Measurements from ENCODE around the gene PLN. TPM values are rescaled to one million over a fixed set of nuclear protein-coding genes. Genes with fewer than 3 reads are reported as not detected.

PLN gene
- total and polyA plus RNA-seq, 2 experiments from 2014 or later, result 0.40 to 0.80 TPM

DNA sequence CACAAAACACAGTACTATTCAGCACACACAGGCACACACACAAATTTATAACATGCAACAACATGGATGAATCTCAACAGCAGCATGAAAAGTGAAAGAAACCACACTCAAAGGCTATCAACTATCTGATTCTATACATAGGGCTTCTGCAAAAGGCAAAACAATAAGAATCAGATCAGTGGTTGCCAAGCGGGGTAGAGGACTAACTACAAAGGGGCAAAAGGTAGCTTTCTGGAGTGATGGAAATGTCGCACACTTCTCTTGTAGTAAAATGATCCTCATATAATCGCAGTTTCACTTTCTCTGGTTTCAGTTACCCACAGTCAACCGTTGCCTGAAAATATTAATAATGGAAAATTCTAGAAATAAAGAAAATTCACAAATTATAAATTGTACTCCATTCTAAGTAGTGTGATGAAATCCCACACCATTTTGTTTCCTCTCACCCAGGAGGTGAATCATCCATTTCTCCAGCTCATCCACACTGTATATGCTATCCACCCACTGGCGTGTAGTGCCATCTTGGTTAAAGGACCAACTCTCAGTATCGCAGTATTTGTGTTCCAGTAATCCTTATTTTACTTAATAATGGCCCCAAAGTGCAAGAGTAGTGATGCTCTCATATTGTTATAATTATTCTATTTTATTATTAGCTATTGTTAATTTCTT, 12.8 kb upstream of the PLN start:
- TF ChIP-seq EZH2phosphoT487 (IDR thresholded peaks at IDR 0.05; ENCODE audit: low read depth, severe bottlenecking, unreplicated experiment) (no peak), EZH2 (IDR thresholded peaks at IDR 0.05; ENCODE audit: borderline replicate concordance) (no peak)
- TF ChIP-seq, protein P1, sequence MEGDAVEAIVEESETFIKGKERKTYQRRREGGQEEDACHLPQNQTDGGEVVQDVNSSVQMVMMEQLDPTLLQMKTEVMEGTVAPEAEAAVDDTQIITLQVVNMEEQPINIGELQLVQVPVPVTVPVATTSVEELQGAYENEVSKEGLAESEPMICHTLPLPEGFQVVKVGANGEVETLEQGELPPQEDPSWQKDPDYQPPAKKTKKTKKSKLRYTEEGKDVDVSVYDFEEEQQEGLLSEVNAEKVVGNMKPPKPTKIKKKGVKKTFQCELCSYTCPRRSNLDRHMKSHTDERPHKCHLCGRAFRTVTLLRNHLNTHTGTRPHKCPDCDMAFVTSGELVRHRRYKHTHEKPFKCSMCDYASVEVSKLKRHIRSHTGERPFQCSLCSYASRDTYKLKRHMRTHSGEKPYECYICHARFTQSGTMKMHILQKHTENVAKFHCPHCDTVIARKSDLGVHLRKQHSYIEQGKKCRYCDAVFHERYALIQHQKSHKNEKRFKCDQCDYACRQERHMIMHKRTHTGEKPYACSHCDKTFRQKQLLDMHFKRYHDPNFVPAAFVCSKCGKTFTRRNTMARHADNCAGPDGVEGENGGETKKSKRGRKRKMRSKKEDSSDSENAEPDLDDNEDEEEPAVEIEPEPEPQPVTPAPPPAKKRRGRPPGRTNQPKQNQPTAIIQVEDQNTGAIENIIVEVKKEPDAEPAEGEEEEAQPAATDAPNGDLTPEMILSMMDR (IDR thresholded peaks at IDR 0.05; ENCODE audit: poor library complexity), result no peak
- Histone ChIP-seq H3K4me2 (no peak overlapping the region), H3K9me3 (ENCODE audit: low read depth) (peaks cover 7% of the 10 kb centered on the region), H3K36me3 (replicated peaks; ENCODE audit: insufficient read depth, low read depth) (no peaks in the 10 kb centered on the region), H4K20me1 (ENCODE audit: insufficient read depth, poor library complexity, severe bottlenecking) (peaks cover 7% of the 10 kb centered on the region), H3K9me2 (replicated peaks; ENCODE audit: insufficient read depth) (no peaks in the 10 kb centered on the region), H3K4me3 (no peak overlapping the region), H2AFZ (no peak overlapping the region), H3K79me2 (peaks cover 80% of the 10 kb centered on the region), H3K4me1 (ENCODE audit: insufficient read depth) (no peaks in the 10 kb centered on the region), H3K27me3 (no peaks in the 10 kb centered on the region), H3K27ac (no peak overlapping the region)
- DNase-seq (ENCODE audit: low spot score), result no peak
- WGBS (ENCODE audit: low lambda C conversion rate, missing lambda C conversion rate), result 97% methylated on average over 6 of the region's 6 CpGs

DNA sequence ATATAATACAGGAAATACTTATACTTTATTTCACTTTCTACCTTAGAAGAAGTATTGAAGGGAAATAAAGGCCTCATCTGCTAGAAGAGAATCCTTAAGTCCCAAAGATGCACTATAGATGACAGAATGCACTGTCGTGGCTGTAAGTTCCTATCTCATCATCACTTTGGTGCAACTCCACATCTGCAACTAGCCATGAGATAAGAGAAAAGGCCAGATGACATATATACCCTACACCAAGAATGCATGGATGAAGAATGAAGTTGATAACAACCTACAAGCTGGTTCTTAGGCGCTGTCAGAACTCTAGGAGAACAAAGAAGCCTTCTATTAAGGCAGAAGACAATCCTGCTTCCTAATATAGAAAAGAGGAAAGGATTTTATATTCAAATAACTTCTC, 11.6 kb upstream of the PLN start:
- Histone ChIP-seq H3K9me3 (ENCODE audit: low read depth) (no peaks in the 10 kb centered on the region), H3K79me2 (peaks cover 78% of the 10 kb centered on the region), H3K4me2 (no peak overlapping the region), H3K4me3 (no peak overlapping the region), H3K27ac (no peak overlapping the region), H4K20me1 (ENCODE audit: insufficient read depth, poor library complexity, severe bottlenecking) (peaks cover 7% of the 10 kb centered on the region), H3K4me1 (ENCODE audit: insufficient read depth) (no peaks in the 10 kb centered on the region), H3K36me3 (replicated peaks; ENCODE audit: insufficient read depth, low read depth) (no peaks in the 10 kb centered on the region), H2AFZ (no peak overlapping the region), H3K9me2 (replicated peaks; ENCODE audit: insufficient read depth) (no peaks in the 10 kb centered on the region), H3K27me3 (no peaks in the 10 kb centered on the region)
- 70% methylated on average over 2 of the region's 2 CpGs for WGBS (ENCODE audit: low lambda C conversion rate, missing lambda C conversion rate)
- DNase-seq (ENCODE audit: low spot score), result no peak
- TF ChIP-seq, protein P1 (IDR thresholded peaks at IDR 0.05; ENCODE audit: poor library complexity), result no peak
- TF ChIP-seq EZH2 (IDR thresholded peaks at IDR 0.05; ENCODE audit: borderline replicate concordance) (no peak), EZH2phosphoT487 (IDR thresholded peaks at IDR 0.05; ENCODE audit: low read depth, severe bottlenecking, unreplicated experiment) (no peak)

DNA sequence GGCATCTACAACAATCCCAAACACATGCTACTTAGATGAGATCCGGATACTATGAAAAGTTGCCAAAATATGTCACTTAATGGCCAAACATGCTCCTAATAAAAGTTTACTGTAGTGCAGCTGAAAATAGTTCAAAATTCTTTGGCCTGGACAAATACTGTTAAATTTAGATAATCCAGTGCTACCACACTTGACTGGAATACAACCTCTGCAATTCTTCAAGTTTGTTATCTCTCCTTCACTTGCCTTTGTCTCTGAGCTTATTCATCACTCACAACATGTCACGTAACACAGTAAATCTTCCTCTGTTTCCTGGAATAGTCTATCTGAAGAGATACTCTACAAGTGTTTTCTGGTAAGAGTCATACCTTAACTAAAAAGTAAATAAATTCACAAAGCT, 10.5 kb upstream of the PLN start:
- H3K4me1 ChIP-seq (ENCODE audit: insufficient read depth), result no peaks in the 10 kb centered on the region
- H3K27me3 ChIP-seq, result no peaks in the 10 kb centered on the region
- no peak overlapping the region for H3K4me2 ChIP-seq
- H3K27ac ChIP-seq, result no peak overlapping the region
- WGBS (ENCODE audit: low lambda C conversion rate, missing lambda C conversion rate), result 65% methylated on average over 2 of the region's 2 CpGs
- TF ChIP-seq, protein P1 (IDR thresholded peaks at IDR 0.05; ENCODE audit: poor library complexity), result no peak
- no peak for TF ChIP-seq EZH2phosphoT487 (IDR thresholded peaks at IDR 0.05; ENCODE audit: low read depth, severe bottlenecking, unreplicated experiment)
- TF ChIP-seq EZH2 (IDR thresholded peaks at IDR 0.05; ENCODE audit: borderline replicate concordance), result no peak
- H3K4me3 ChIP-seq, result no peak overlapping the region
- no peak for DNase-seq (ENCODE audit: low spot score)
- peaks cover 7% of the 10 kb centered on the region for H4K20me1 ChIP-seq (ENCODE audit: insufficient read depth, poor library complexity, severe bottlenecking)
- H2AFZ ChIP-seq, result no peak overlapping the region
- H3K9me3 ChIP-seq (ENCODE audit: low read depth), result no peaks in the 10 kb centered on the region
- H3K36me3 ChIP-seq (replicated peaks; ENCODE audit: insufficient read depth, low read depth), result no peaks in the 10 kb centered on the region
- no peaks in the 10 kb centered on the region for H3K9me2 ChIP-seq (replicated peaks; ENCODE audit: insufficient read depth)
- H3K79me2 ChIP-seq, result peaks cover 76% of the 10 kb centered on the region

Measured in hepatocyte (in vitro differentiated cells).